HepG2 (cell line): ENCODE results near the gene ACSL5. TPM values are rescaled to one million over a fixed set of nuclear protein-coding genes. Genes with fewer than 3 reads are reported as not detected.

Experiments
- AHR ChIP-seq: IDR thresholded peaks from 2 replicates; pipeline ENCODE4 v1.6.1; 2018; ENCODE audit warnings: missing genetic modification reagents, missing compliant biosample characterization
- ESRRA ChIP-seq: sonication (generic); formaldehyde crosslinking; IDR thresholded peaks from 2 replicates; pipeline ENCODE4 v1.5.1; 2020; ENCODE audit warnings: mild to moderate bottlenecking, low read depth, missing genetic modification reagents
- ETS1 ChIP-seq: sonication (generic); formaldehyde crosslinking; IDR thresholded peaks from 2 replicates; pipeline ENCODE4 v1.4.0; 2020; ENCODE audit warnings: missing genetic modification reagents
- KLF9 ChIP-seq: IDR thresholded peaks from 2 replicates; pipeline ENCODE4 v1.6.1; 2016; ENCODE audit warnings: low read depth
- MAF1 ChIP-seq: sonication (generic); formaldehyde crosslinking; IDR thresholded peaks from 2 replicates; pipeline ENCODE4 v1.5.0; 2020; ENCODE audit warnings: missing genetic modification reagents, borderline replicate concordance
- PPARG ChIP-seq: conservative IDR thresholded peaks from 2 replicates; pipeline ENCODE4 v1.6.1; 2016; ENCODE audit warnings: missing biosample characterization, missing genetic modification reagents
- REST ChIP-seq, 2 experiments: IDR thresholded peaks; 2 replicates each; pipeline ENCODE4 v1.6.1; 2011 to 2012; ENCODE audit warnings: low read length in 2 of 2, borderline replicate concordance in 1 of 2, low read depth in 1 of 2, mild to moderate bottlenecking in 1 of 2, moderate library complexity in 1 of 2
- RXRB ChIP-seq: IDR thresholded peaks from 2 replicates; pipeline ENCODE4 v1.6.1; 2016; ENCODE audit warnings: borderline replicate concordance, missing genetic modification reagents, missing compliant biosample characterization
- SATB2 ChIP-seq: sonication (generic); formaldehyde crosslinking; IDR thresholded peaks from 2 replicates; pipeline ENCODE4 v1.5.0; 2020; ENCODE audit warnings: missing genetic modification reagents
- TBP ChIP-seq: sonication (generic); formaldehyde crosslinking; IDR thresholded peaks from 2 replicates; pipeline ENCODE4 v1.5.0; 2020; ENCODE audit warnings: missing genetic modification reagents
- ZBTB7B ChIP-seq: sonication (generic); formaldehyde crosslinking; IDR thresholded peaks from 2 replicates; pipeline ENCODE4 v1.4.0; 2020; ENCODE audit warnings: missing genetic modification reagents
- ZFY ChIP-seq: sonication (generic); formaldehyde crosslinking; IDR thresholded peaks from 2 replicates; pipeline ENCODE4 v1.4.0; 2020; ENCODE audit warnings: missing genetic modification reagents
- ZNF230 ChIP-seq: sonication (generic); formaldehyde crosslinking; IDR thresholded peaks from 2 replicates; pipeline ENCODE4 v1.4.0; 2020; ENCODE audit warnings: mild to moderate bottlenecking, missing genetic modification reagents
- ZNF235 ChIP-seq: sonication (generic); formaldehyde crosslinking; IDR thresholded peaks from 2 replicates; pipeline ENCODE4 v1.8.1; 2023; ENCODE audit warnings: mild to moderate bottlenecking, missing genetic modification reagents, borderline replicate concordance
- ZNF333 ChIP-seq: sonication (generic); formaldehyde crosslinking; IDR thresholded peaks from 2 replicates; pipeline ENCODE4 v1.4.0; 2020; ENCODE audit warnings: mild to moderate bottlenecking, missing genetic modification reagents, borderline replicate concordance
- ZNF564 ChIP-seq: sonication (generic); formaldehyde crosslinking; IDR thresholded peaks from 2 replicates; pipeline ENCODE4 v1.8.1; 2023; ENCODE audit warnings: mild to moderate bottlenecking, missing genetic modification reagents
- ZNF674 ChIP-seq: sonication (generic); formaldehyde crosslinking; IDR thresholded peaks from 2 replicates; pipeline ENCODE4 v1.5.0; 2020; ENCODE audit warnings: low read depth, mild to moderate bottlenecking, missing genetic modification reagents
- ZNF788 ChIP-seq: sonication (generic); formaldehyde crosslinking; IDR thresholded peaks from 2 replicates; pipeline ENCODE4 v1.5.0; 2020; ENCODE audit warnings: mild to moderate bottlenecking, missing genetic modification reagents, borderline replicate concordance
- polyA plus RNA-seq, 8 experiments: library from polyadenylated mRNA; depleted of rRNA in 3 of 8; stranded (reverse) in 7 of 8; unstranded in 1 of 8; fragments of >200 nt; fragmentation: Illumina TruSeq in 4 of 8; extraction: Trizol in 4 of 8; gene quantifications; 2 replicates each; pipeline versions ENCODE4 v1.2.1 to v1.2.3, GENCODE V29; 2011 to 2016; ENCODE audit warnings: low read depth in 4 of 8, missing spikeins in 1 of 8, mixed read lengths in 1 of 8; ENCODE audit not compliant: insufficient read depth in 1 of 8
- total RNA-seq, 5 experiments: library from RNA; depleted of rRNA; stranded (reverse); fragments of >200 nt; fragmentation: Illumina TruSeq; extraction: Trizol; gene quantifications; 2 replicates each; pipeline ENCODE4 v1.2.3, GENCODE V29; 2016; ENCODE audit warnings: low read depth in 1 of 5
- TF ChIP-seq, protein P1 (sequence below): sonication (generic); formaldehyde crosslinking; IDR thresholded peaks from 2 replicates; pipeline ENCODE4 v1.5.0; 2020; ENCODE audit warnings: missing genetic modification reagents, mild to moderate bottlenecking, borderline replicate concordance
- TF ChIP-seq, protein P2 (sequence below): sonication (generic); formaldehyde crosslinking; IDR thresholded peaks from 2 replicates; pipeline ENCODE4 v1.5.0; 2020; ENCODE audit warnings: missing genetic modification reagents, mild to moderate bottlenecking, borderline replicate concordance

Gene ACSL5
- total and polyA plus RNA-seq, 2 of the 13 experiments (the other 11 are each of a cell fraction or from before 2014, with no cell fraction given): 56.4 to 82.5 TPM

DNA sequence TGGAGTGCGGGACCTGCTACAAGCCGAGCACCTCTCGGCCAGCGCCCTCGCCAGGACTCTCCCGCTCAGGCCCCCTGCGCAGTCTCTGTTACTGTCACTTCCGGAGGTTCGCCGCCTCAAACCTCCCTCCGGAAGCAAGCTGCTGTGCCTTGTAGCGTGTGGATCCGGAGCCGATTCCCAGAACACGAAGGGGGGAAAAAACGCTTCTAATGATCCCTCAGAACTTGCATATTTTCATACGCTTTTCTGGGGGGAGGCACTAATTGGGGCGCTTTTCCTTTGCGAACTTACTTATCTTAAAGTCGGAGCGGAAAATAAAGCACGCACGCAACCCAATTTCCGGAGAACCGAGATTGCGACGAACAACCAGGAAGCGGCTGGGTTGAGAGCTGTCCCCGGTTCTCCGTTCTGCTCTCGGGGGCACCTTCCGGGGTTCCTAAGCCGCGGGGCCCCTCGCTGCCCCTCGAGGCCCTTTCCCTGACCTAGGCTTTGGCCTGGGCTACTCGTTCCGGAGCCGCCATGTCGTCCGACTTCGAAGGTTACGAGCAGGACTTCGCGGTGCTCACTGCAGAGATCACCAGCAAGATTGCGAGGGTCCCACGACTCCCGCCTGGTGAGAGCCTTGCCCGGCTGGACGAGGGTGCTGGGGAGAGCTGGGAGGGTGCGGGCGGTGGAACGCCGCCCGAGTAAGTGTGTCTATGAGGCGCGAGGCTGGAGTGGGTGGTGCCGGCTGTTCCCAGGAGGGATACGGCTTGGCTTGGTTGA lies 73.1 kb downstream of the ACSL5 start, which contains the start of the genes VTI1A and ZDHHC6 (continued):
- TF ChIP-seq REST (IDR thresholded peaks at IDR 0.05; ENCODE audit: borderline replicate concordance in 1 of 2, low read depth in 1 of 2, low read length in 2 of 2) (peak in 1 of 2 experiments; percentile 23; a peak in 1 of 4 replicates), ZNF230 (CRISPR knock-in tag) (peak; percentile 57; the same call in 1 of the 2 replicates), MAF1 (CRISPR knock-in tag) (no peak), ZNF235 (no peak), AHR (CRISPR knock-in tag) (peak; percentile 24; the same call in 1 of the 2 replicates), SATB2 (CRISPR knock-in tag) (no peak), ZNF674 (CRISPR knock-in tag) (no peak), ETS1 (CRISPR knock-in tag) (no peak), RXRB (CRISPR knock-in tag) (peak; percentile 32; the same call in 1 of the 2 replicates), TBP (no peak), KLF9 (no peak), ZBTB7B (CRISPR knock-in tag) (peak; percentile 58), PPARG (no peak), ZNF788 (CRISPR knock-in tag) (no peak; the same call in 1 of the 2 replicates), ZFY (peak; percentile 61), ZNF333 (CRISPR knock-in tag) (0 out of 2 replicates have a peak, but pooled peaks have one; percentile 45), ESRRA (CRISPR knock-in tag) (0 out of 2 replicates have a peak, but pooled peaks have one; percentile 43), ZNF564 (CRISPR knock-in tag) (no peak)
- TF ChIP-seq, protein P1, sequence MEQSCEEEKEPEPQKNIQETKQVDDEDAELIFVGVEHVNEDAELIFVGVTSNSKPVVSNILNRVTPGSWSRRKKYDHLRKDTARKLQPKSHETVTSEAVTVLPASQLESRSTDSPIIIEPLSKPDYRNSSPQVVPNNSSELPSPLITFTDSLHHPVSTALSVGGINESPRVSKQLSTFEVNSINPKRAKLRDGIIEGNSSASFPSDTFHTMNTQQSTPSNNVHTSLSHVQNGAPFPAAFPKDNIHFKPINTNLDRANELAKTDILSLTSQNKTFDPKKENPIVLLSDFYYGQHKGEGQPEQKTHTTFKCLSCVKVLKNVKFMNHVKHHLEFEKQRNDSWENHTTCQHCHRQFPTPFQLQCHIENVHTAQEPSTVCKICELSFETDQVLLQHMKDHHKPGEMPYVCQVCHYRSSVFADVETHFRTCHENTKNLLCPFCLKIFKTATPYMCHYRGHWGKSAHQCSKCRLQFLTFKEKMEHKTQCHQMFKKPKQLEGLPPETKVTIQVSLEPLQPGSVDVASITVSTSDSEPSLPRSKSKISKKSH (CRISPR knock-in tag): peak; percentile 59; the same call in 1 of the 2 replicates
- TF ChIP-seq, protein P2, sequence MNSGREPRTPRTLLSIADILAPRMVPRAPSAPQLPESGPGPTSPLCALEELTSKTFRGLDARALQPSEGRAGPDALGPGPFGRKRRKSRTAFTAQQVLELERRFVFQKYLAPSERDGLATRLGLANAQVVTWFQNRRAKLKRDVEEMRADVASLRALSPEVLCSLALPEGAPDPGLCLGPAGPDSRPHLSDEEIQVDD (CRISPR knock-in tag): 0 out of 2 replicates have a peak, but pooled peaks have one; percentile 50
